Placental pericyte (primary cell): ENCODE data around the gene RAD18. TPM values are rescaled to one million over a fixed set of nuclear protein-coding genes. Genes with fewer than 3 reads are reported as not detected.

Experiments used
- small RNA-seq: library from RNA; depleted of rRNA; stranded (forward); fragments of <200 nt; gene quantifications from one replicate; pipeline ENCODE3, GENCODE V24; 2012; ENCODE audit warnings: low replicate concordance
- total RNA-seq: library from RNA; depleted of rRNA; stranded (reverse); fragments of >200 nt; gene quantifications from 2 replicates; pipeline ENCODE4 v1.2.3, GENCODE V29; 2012

RAD18 gene
- 4.2 and 21.0 TPM in 2 replicates for total RNA-seq

GRCh38 chr3:8963137-8963853, at the start of gene RAD18:
Gene RAD18, minus strand, starts transcription at chr3:8963472. Its CDS starts 87 bp downstream, at chr3:8963385.

Small RNAs within 50 kb of the gene (small RNA-seq; reads per million reads assigned to genes)
- not detected for gene RF00416

Other genes with a start within 250 kb of the RAD18 start
- not detected in 2 replicates for gene CAV3, start 229.7 kb downstream of the RAD18 start, total RNA-seq
- gene OXTR, start 193.9 kb downstream of the RAD18 start, total RNA-seq, result 1.1 and 12.3 TPM in 2 replicates